GM19193 (cell line): Measurements from ENCODE around the gene DPYSL3.

Experiments
- POLR2A ChIP-seq: IDR thresholded peaks from 4 replicates; pipeline ENCODE4 v1.6.1; 2011; ENCODE audit not compliant: insufficient read depth, insufficient read length; ENCODE audit errors: extremely low read depth

Gene DPYSL3

GRCh38 chr5:147509710-147510651, at the start of gene DPYSL3:
Gene DPYSL3, minus strand, starts transcription at chr5:147510068. Its CDS starts 210 bp downstream, at chr5:147509858.
- no peak for TF ChIP-seq POLR2A

DNA sequence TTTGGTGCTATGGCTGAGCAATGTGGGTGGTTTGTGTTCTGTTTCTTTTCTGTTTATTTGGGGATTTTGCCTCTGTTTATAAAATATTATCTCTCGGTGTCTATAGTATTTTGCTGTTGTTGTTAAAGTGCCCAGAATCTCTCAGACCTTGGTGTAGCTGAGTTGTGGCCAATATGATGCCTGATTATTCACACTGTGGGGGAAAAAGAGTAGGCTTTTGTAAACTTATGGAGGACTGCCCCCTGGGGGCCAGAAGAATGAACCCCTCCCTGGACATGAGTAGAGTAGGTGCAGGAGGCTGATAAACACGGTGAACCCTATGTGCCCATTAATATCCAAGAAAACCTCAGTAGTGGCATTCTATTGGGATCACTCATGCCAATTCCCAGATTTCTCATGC, 49.0 kb upstream of the DPYSL3 start:
- no peak for TF ChIP-seq POLR2A

- TF ChIP-seq POLR2A, result no peak
Measured at GRCh38 chr5:147557876-147558745, 48.2 kb upstream of the DPYSL3 start.

GRCh38 chr5:147555176-147555575, 45.3 kb upstream of the DPYSL3 start:
- TF ChIP-seq POLR2A, result no peak

- no peak for TF ChIP-seq POLR2A
Measured at GRCh38 chr5:147554261-147554817, 44.5 kb upstream of the DPYSL3 start.

DNA sequence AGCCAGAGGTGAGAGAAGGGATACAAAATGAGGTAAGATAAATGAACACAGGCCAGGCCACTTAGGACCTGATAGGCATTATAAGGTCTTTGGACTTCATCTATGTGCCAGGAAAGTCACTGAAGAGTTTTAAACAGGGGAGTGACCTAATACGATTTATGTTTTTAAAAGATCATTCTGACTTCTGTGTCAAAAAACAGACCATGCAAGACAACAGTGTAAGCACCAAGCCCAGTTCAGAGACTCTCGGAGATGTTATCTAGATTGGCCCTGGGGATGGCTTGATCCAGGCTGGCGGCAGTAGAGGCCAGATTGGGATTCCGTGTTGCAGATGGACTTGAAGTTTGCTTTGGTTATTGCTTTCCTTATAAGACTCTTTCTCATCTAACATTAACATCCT, 43.0 kb upstream of the DPYSL3 start:
- no peak for TF ChIP-seq POLR2A

- no peak for TF ChIP-seq POLR2A
Measured at GRCh38 chr5:147551677-147552076, 41.8 kb upstream of the DPYSL3 start.

GRCh38 chr5:147547730-147548129, 37.9 kb upstream of the DPYSL3 start:
- no peak for TF ChIP-seq POLR2A

GRCh38 chr5:147544556-147544955, 34.7 kb upstream of the DPYSL3 start:
- TF ChIP-seq POLR2A, result no peak

GRCh38 chr5:147539053-147539452, 29.2 kb upstream of the DPYSL3 start:
- TF ChIP-seq POLR2A, result no peak

DNA sequence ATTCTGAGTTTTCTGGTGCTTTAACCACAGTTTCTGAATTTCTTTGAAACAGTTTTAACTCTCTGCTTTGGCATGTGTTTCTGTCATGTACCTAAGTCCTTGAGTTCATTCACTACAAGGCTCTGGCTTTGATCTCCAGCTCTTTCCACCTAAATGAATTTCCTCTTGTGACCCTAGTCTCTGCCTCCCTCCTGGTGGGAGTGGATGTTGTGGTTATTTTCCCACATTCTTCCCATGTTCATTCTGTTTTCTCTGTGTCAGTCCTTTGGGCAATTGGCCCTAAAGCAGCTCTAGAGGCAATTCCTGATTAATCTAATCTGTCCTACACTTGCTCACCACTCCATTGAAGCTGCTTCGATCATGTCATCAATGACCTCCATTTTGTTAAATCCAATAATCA, 28.4 kb upstream of the DPYSL3 start:
- no peak for TF ChIP-seq POLR2A

GRCh38 chr5:147534172-147534951, 24.5 kb upstream of the DPYSL3 start:
- TF ChIP-seq POLR2A, result no peak

DNA sequence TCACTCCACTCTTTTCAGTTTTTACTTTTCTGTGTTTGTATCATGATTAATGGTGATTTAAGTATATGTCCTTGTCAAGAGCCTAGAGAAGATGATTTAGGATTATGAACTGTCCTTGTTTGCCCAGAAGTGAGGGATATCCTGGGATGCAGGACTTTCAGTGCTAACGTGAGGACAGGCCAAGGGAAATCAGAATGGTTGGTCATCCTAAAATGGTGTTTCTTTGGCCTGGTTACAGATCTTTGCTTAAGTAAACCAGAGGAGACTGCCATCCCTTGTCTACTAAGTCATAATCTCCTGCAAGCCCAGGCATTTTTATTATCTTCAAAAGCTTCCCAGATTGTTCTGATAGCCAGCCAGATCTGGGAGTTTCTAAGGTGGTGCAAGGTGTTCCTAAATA, 22.3 kb upstream of the DPYSL3 start:
- TF ChIP-seq POLR2A, result no peak
